GM13976 (cell line): ENCODE data around the gene WBP1L.

Experiments used
- DNase-seq: peaks from one replicate; pipeline ENCODE4 v3.0.0; 2012; ENCODE audit warnings: low spot score
- CTCF ChIP-seq: IDR thresholded peaks from 2 replicates; pipeline ENCODE4 v1.5.1; 2012; ENCODE audit warnings: borderline replicate concordance, mild to moderate bottlenecking; ENCODE audit not compliant: insufficient read depth; ENCODE audit errors: extremely low read depth, missing control alignments, control extremely low read depth
- in situ Hi-C: fragments of 300-500 bp; cut with MboI; formaldehyde crosslinking; loops from one replicate; pipeline ENCODE4 v1.12.0; 2022; ENCODE audit warnings: low sequenced_read_pairs, mixed read lengths, inconsistent platforms; ENCODE audit not compliant: unreplicated experiment

The WBP1L gene

GRCh38 chr10:102764470-102765161 lies 20.9 kb downstream of the WBP1L start:
- TF ChIP-seq CTCF, result no peak
- in situ Hi-C loops, result no loop called here
- DNase-seq, result no peak

GRCh38 chr10:102765336-102765735 lies 21.6 kb downstream of the WBP1L start:
- in situ Hi-C loops, result no loop called here
- DNase-seq, result no peak
- no peak for TF ChIP-seq CTCF

- no peak for TF ChIP-seq CTCF
- DNase-seq, result no peak
- in situ Hi-C loops, result no loop called here
These were observed 23.8 kb downstream of the WBP1L start for GRCh38 chr10:102767428-102768160.

GRCh38 chr10:102769375-102770107 lies 25.8 kb downstream of the WBP1L start:
- no peak for DNase-seq
- in situ Hi-C loops, result no loop called here
- no peak for TF ChIP-seq CTCF

GRCh38 chr10:102770108-102770482 lies 26.3 kb downstream of the WBP1L start:
- no peak for DNase-seq
- in situ Hi-C loops, result no loop called here
- no peak for TF ChIP-seq CTCF

GRCh38 chr10:102770792-102771191 lies 27.0 kb downstream of the WBP1L start:
- DNase-seq, result no peak
- in situ Hi-C loops, result no loop called here

More at GRCh38 chr10:102770792-102771191, 27.0 kb downstream of the WBP1L start:
- TF ChIP-seq CTCF, result no peak
